HG03139 (cell line): Measurements from ENCODE around the gene NFATC3.

Experiments
- ATAC-seq: cut with Tn5 transposase; IDR thresholded peaks from one replicate; pipeline ENCODE4 v1.9.1; 2021; ENCODE audit not compliant: unreplicated experiment

NFATC3 gene

GRCh38 chr16:68179855-68180254, 94.7 kb downstream of the NFATC3 start:
- ATAC-seq: no peak

- no peak for ATAC-seq
Measured at GRCh38 chr16:68183046-68183445, 97.9 kb downstream of the NFATC3 start.

- no peak for ATAC-seq
Measured at GRCh38 chr16:68186877-68187276, 101.7 kb downstream of the NFATC3 start.

- ATAC-seq: no peak
Measured at GRCh38 chr16:68187505-68187904, 102.3 kb downstream of the NFATC3 start.

- ATAC-seq: no peak
Measured at GRCh38 chr16:68188170-68188569, 103.0 kb downstream of the NFATC3 start.

GRCh38 chr16:68190081-68190480, 104.9 kb downstream of the NFATC3 start:
- no peak for ATAC-seq

GRCh38 chr16:68190736-68191510, 105.8 kb downstream of the NFATC3 start:
- no peak for ATAC-seq

GRCh38 chr16:68194251-68194650, 109.1 kb downstream of the NFATC3 start:
- ATAC-seq: no peak

GRCh38 chr16:68197250-68197649, 112.1 kb downstream of the NFATC3 start:
- ATAC-seq: no peak

GRCh38 chr16:68200088-68200783, 115.1 kb downstream of the NFATC3 start:
- ATAC-seq: no peak

- ATAC-seq: no peak
Measured at GRCh38 chr16:68202091-68202519, 116.9 kb downstream of the NFATC3 start.

GRCh38 chr16:68206245-68206644, 121.1 kb downstream of the NFATC3 start:
- no peak for ATAC-seq

GRCh38 chr16:68214726-68215125, 129.6 kb downstream of the NFATC3 start:
- ATAC-seq: no peak

- ATAC-seq: no peak
Measured at GRCh38 chr16:68215302-68215701, 130.1 kb downstream of the NFATC3 start.

- ATAC-seq: no peak
Measured at GRCh38 chr16:68216240-68216639, 131.1 kb downstream of the NFATC3 start.

GRCh38 chr16:68217506-68217905, 132.3 kb downstream of the NFATC3 start:
- no peak for ATAC-seq

- no peak for ATAC-seq
Measured at GRCh38 chr16:68219725-68220351, 134.7 kb downstream of the NFATC3 start.

GRCh38 chr16:68223072-68223471, 137.9 kb downstream of the NFATC3 start:
- no peak for ATAC-seq

GRCh38 chr16:68226116-68226515, 140.9 kb downstream of the NFATC3 start:
- no peak for ATAC-seq

- no peak for ATAC-seq
Measured at GRCh38 chr16:68227183-68227793, 142.1 kb downstream of the NFATC3 start.

GRCh38 chr16:68227850-68228553, 142.8 kb downstream of the NFATC3 start:
- no peak for ATAC-seq
